NB4 (cell line): ENCODE results near the gene GAB3.

Source experiments
- CTCF ChIP-seq: IDR thresholded peaks from one replicate; pipeline ENCODE4 v1.5.1; 2012; ENCODE audit warnings: low read depth, low read length
- MAX ChIP-seq: IDR thresholded peaks from 2 replicates; pipeline ENCODE4 v1.6.1; 2011; ENCODE audit warnings: low read depth, low read length
- POLR2A ChIP-seq: IDR thresholded peaks from 2 replicates; pipeline ENCODE4 v1.6.1; 2011; ENCODE audit warnings: mild to moderate bottlenecking; ENCODE audit not compliant: insufficient read length; ENCODE audit errors: extremely low read depth

GRCh38 chrX:154657226-154657805, 93.6 kb downstream of the GAB3 start:
- TF ChIP-seq CTCF: no peak
- TF ChIP-seq POLR2A: no peak
- TF ChIP-seq MAX: no peak
